Measurements from ENCODE around the gene NPSR1. TPM values are rescaled to one million over a fixed set of nuclear protein-coding genes. Genes with fewer than 3 reads are reported as not detected.

NPSR1 gene
- total RNA-seq, 2 donors from 2014 or later: not detected

DNA sequence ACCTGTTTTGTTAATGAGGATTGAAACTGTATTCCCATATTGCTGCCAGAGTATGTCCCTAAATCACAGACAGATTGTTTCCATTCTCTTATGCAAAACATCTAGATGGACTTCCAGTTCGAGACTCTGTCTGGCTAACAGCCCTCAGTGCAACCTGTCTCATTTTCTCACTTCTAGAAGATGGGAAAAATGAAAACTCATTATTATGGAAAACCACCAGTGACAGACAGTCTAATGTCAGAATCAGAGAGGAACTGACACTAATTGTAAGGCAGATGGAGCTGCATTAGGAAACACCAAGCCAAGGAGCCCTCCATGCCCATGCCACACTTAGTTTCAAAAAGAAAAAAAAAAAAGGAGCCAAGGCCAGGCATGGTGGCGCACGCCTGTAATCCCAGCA is 61.6 kb downstream of the NPSR1 start:
- H3K4me3 ChIP-seq: no peak overlapping the region
- no peak overlapping the region for H3K27ac ChIP-seq
- no peaks in the 10 kb centered on the region for H3K27me3 ChIP-seq
- WGBS, 2 donors: 79% methylated on average over 3 of the region's 3 CpGs
- H3K9me3 ChIP-seq: no peaks in the 10 kb centered on the region
- no peaks in the 10 kb centered on the region for H3K4me1 ChIP-seq
- intact Hi-C loops (cut with DNase I): no loop called here
- DNase-seq (no peak), ATAC-seq (no peak)
- no peaks in the 10 kb centered on the region for H3K36me3 ChIP-seq (replicated peaks in 1 of 2; ENCODE audit: insufficient read depth in 1 of 2, low read depth in 2 of 2)
- no peak for TF ChIP-seq POLR2A (IDR thresholded peaks at IDR 0.05)
- TF ChIP-seq, protein P1, sequence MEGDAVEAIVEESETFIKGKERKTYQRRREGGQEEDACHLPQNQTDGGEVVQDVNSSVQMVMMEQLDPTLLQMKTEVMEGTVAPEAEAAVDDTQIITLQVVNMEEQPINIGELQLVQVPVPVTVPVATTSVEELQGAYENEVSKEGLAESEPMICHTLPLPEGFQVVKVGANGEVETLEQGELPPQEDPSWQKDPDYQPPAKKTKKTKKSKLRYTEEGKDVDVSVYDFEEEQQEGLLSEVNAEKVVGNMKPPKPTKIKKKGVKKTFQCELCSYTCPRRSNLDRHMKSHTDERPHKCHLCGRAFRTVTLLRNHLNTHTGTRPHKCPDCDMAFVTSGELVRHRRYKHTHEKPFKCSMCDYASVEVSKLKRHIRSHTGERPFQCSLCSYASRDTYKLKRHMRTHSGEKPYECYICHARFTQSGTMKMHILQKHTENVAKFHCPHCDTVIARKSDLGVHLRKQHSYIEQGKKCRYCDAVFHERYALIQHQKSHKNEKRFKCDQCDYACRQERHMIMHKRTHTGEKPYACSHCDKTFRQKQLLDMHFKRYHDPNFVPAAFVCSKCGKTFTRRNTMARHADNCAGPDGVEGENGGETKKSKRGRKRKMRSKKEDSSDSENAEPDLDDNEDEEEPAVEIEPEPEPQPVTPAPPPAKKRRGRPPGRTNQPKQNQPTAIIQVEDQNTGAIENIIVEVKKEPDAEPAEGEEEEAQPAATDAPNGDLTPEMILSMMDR (IDR thresholded peaks at IDR 0.05): no peak

DNA sequence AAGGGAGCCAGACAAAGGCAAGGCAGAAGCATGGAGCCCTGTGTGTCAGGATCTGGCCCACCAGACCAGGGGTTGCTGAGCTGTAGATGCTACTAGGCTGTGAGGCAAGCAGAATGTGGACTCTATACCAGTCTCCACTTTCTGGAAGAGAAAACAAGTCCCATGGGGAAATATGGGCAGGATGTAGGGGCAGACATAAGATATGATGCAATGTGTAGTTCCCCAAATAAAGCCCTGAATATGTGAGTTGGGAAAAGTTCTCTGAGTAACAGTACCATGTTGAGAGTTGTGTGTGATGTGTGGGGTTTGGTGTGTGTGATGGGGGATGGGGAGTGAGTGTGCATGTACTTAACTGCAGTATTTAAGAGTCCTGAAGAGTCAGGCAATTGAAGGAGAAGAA is 62.3 kb downstream of the NPSR1 start:
- Histone ChIP-seq H3K36me3 (replicated peaks in 1 of 2; ENCODE audit: insufficient read depth in 1 of 2, low read depth in 2 of 2) (no peaks in the 10 kb centered on the region), H3K4me1 (no peaks in the 10 kb centered on the region), H3K9me3 (no peaks in the 10 kb centered on the region), H3K4me3 (no peak overlapping the region), H3K27me3 (no peaks in the 10 kb centered on the region), H3K27ac (no peak overlapping the region)
- ATAC-seq (no peak), DNase-seq (no peak)
- TF ChIP-seq, protein P1 (IDR thresholded peaks at IDR 0.05): no peak
- no peak for TF ChIP-seq POLR2A (IDR thresholded peaks at IDR 0.05)
- intact Hi-C loops (cut with DNase I): no loop called here

DNA sequence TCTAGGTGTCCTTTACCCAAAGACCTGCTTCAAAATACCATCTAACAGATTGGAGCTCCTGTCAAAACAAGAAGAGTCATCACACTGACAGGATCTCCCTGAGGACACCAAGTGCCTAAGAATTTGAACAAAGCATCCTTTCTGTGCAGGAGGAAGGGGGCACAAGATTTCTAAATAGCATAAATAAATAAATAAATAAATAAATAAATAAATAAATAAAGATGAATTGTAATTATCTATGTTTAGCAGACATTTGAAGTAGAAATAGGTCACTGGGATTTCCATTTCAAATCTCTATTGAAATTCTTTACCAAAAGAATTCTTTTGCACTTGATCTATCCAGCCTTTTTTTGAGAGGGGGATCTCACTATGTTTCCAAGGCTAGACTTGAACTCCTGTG is 65.3 kb downstream of the NPSR1 start:
- Histone ChIP-seq H3K4me3 (no peak overlapping the region), H3K27ac (no peak overlapping the region), H3K36me3 (replicated peaks in 1 of 2; ENCODE audit: insufficient read depth in 1 of 2, low read depth in 2 of 2) (no peaks in the 10 kb centered on the region), H3K9me3 (no peaks in the 10 kb centered on the region), H3K27me3 (no peaks in the 10 kb centered on the region), H3K4me1 (no peaks in the 10 kb centered on the region)
- ATAC-seq (no peak), DNase-seq (no peak)
- TF ChIP-seq, protein P1 (IDR thresholded peaks at IDR 0.05): no peak
- TF ChIP-seq POLR2A (IDR thresholded peaks at IDR 0.05): no peak
- intact Hi-C loops (cut with DNase I): no loop called here

DNA sequence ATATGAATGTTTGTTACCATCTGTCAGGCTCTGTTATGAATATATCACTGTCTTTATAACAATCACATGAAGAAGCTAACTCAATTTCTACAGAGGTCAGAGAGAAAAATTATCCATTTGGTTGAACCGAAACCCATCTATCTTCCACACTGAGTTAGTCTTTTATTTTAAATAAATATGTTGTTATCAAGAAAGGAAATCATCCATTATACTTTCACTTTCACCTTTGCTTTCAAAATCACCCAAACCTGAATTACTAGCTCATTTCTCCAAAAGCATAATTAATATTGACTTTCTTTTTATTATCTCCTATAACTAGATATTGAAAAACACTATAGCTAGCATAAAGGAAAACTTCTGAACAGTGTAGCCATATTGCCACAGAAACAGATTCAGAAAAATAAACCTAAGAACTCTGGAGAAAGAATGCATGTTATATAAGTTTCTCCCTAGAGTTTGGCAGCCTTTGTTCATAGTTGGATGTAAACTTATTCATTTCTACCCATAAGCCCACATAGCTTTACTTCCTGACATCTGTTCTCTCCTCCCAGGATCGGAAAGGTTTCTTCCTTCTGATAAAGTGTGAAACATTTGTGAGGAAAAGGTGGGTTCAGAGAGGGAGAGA is 66.0 kb downstream of the NPSR1 start:
- no peak for ATAC-seq

DNA sequence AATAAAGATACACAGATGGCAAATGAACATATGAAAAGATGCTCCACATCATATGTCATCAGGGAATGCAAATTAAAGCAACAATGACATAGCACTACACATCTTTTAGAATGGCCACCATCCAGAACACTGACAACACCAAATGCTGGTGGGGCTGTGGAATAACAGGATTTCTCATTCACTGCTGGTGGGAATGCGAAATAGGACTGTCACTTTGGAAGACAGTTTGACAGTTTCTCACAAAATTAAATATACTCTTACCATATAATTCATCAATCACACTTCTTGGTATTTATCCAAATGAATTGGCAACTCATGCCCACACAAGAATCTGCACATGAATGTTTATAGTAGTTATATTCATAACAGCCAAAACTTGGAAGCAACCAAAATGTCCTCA is 68.2 kb downstream of the NPSR1 start:
- no peak for DNase-seq
- Histone ChIP-seq H3K36me3 (replicated peaks in 1 of 2; ENCODE audit: insufficient read depth in 1 of 2, low read depth in 2 of 2) (no peaks in the 10 kb centered on the region), H3K4me3 (no peak overlapping the region), H3K4me1 (no peaks in the 10 kb centered on the region), H3K27ac (no peak overlapping the region), H3K27me3 (no peaks in the 10 kb centered on the region), H3K9me3 (no peaks in the 10 kb centered on the region)
- TF ChIP-seq, protein P1 (IDR thresholded peaks at IDR 0.05): no peak
- no peak for TF ChIP-seq POLR2A (IDR thresholded peaks at IDR 0.05)
- intact Hi-C loops (cut with DNase I): no loop called here
- no peak for ATAC-seq
- 87 to 100% methylated on average over 1 of the region's 1 CpG for WGBS, 2 donors

More for the DNA sequence above, 66.0 kb downstream of the NPSR1 start:
- intact Hi-C loops (cut with DNase I): no loop called here
- no peak for TF ChIP-seq POLR2A (IDR thresholded peaks at IDR 0.05)
- TF ChIP-seq, protein P1 (IDR thresholded peaks at IDR 0.05): no peak
- DNase-seq: no peak
- Histone ChIP-seq H3K4me1 (no peaks in the 10 kb centered on the region), H3K27ac (no peak overlapping the region), H3K4me3 (no peak overlapping the region), H3K27me3 (no peaks in the 10 kb centered on the region), H3K9me3 (no peaks in the 10 kb centered on the region), H3K36me3 (replicated peaks in 1 of 2; ENCODE audit: insufficient read depth in 1 of 2, low read depth in 2 of 2) (no peaks in the 10 kb centered on the region)
- 34 to 45% methylated on average over 2 of the region's 2 CpGs for WGBS, 2 donors

Data from body of pancreas (tissue), 4 donors.